DND-41 (cell line): Measurements from ENCODE around the gene RYR3.

Source experiments
- EZH2 ChIP-seq: IDR thresholded peaks from 3 replicates; pipeline ENCODE4 v1.6.1; 2012; ENCODE audit warnings: borderline replicate concordance, low read depth, mild to moderate bottlenecking, moderate library complexity, low read length, inconsistent platforms; ENCODE audit not compliant: severe bottlenecking
- TF ChIP-seq, protein P1 (sequence below): IDR thresholded peaks from 2 replicates; pipeline ENCODE4 v1.5.1; 2012; ENCODE audit warnings: borderline replicate concordance, low read length, moderate library complexity, mild to moderate bottlenecking; ENCODE audit not compliant: poor library complexity, severe bottlenecking; ENCODE audit errors: extremely low read depth

DNA sequence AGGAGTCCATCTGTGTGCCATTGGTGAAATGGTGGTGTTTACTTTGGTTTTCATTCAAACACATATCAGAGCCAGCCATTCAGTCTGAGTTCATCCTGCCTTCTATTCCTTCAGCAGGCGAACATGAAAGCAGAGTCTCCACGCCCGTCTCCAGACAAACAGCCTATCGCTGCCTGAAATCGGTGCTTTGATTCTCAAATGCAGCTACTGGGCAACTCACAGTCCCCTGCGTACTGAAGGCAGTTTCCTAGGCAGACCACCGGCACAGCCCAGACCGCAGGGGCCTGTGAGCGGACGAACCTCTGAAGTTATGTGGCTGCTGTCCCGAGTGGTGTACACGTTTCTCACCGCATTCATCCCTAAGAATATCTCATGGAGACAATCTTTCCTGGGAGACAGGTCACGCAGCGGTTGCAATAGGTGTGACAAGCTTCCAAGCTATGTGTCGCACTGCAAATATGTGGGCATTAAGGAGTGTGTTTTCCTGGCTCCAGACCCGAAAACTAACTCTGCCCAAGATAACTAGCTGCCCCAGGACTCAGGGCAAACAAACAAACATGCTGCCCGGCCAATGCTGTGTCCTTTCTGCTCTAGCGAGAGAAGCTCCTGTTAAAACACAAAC, 16.9 kb upstream of the RYR3 start:
- TF ChIP-seq, protein P1, sequence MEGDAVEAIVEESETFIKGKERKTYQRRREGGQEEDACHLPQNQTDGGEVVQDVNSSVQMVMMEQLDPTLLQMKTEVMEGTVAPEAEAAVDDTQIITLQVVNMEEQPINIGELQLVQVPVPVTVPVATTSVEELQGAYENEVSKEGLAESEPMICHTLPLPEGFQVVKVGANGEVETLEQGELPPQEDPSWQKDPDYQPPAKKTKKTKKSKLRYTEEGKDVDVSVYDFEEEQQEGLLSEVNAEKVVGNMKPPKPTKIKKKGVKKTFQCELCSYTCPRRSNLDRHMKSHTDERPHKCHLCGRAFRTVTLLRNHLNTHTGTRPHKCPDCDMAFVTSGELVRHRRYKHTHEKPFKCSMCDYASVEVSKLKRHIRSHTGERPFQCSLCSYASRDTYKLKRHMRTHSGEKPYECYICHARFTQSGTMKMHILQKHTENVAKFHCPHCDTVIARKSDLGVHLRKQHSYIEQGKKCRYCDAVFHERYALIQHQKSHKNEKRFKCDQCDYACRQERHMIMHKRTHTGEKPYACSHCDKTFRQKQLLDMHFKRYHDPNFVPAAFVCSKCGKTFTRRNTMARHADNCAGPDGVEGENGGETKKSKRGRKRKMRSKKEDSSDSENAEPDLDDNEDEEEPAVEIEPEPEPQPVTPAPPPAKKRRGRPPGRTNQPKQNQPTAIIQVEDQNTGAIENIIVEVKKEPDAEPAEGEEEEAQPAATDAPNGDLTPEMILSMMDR: no peak
- TF ChIP-seq EZH2: no peak
